GM20431 (cell line): ENCODE measurements around the gene RAB31.
"Not testable (repeated sequence)": the region's sequence is repeated elsewhere in the genome, so short reads cannot be mapped to it uniquely, and the experiment has no call there.

Experiments
- in situ Hi-C: fragments of 300-500 bp; cut with MseI, MboI; formaldehyde crosslinking; loops from one replicate; pipeline ENCODE4 v1.15.0; 2020; ENCODE audit warnings: low sequenced_read_pairs; ENCODE audit not compliant: unreplicated experiment

The RAB31 gene

DNA sequence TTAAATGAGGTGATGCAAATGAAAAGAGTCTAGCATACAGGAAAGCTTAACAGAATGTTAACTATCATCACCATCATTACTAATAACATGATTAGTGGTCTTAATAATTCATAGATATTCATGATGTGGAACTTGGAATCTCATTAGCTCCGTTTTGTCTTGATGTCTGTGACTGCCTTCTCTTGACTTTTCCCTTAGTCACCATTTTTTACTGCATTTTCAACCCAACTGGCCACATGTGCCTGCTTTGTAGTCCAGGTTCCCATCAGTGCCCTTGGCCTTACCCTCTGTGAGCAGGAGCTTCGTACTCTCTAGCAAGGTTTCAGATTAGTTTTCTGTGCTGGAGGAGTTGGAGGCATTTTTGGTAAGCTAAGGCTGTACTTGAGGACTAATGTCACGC lies 47.0 kb downstream of the RAB31 start:
- in situ Hi-C loops: no loop called here

DNA sequence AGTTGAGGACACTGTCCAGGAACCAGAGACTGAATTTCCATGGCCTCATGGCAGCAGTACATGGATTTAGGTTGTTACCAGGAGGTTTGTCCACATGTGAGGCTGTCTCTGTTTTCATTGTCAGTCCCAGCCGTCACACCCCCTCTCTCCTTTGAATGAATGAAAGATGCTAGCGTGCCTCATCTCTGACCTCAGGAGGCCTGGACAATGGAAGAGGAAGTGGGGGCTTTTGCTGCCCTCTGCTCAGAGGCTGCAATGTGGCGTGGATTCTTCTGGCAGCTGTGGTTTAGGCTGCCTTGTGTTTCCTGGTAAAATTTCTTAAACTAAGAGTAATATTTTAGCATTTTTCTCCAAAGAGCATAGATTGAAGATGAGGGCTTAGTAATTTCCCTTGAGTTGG lies 47.5 kb downstream of the RAB31 start:
- in situ Hi-C loops: no loop called here

DNA sequence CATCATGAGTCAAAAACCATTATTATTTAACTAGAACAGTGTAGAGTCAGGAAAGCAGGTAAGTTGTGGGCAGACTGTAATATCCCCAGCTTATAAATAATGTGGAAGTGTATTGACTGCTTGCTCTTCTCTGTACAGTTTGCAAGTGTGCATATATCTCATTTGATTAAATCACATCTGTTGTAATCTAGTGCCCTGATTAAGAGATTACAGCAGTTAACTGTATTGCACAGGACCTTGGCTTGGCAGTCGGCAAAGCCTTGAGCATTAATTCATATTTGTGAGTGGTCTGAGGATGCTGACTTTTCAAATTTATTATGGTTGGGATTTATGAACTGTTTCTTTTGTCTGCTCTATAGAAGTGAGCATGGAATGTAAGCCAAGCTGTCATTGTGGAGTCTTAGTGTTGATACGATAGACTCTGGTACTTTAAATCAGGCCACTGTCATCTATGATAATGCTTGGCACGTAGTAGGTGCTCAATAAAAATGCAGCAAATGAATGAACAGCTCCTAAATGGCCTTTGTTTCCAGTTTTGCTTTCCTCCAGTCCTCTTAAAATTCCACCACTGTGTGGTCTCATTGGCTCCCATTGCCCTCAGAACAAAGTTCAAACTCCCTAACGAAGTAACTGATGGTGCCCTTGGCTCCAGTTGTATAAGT lies 48.3 kb downstream of the RAB31 start:
- in situ Hi-C loops: no loop called here

DNA sequence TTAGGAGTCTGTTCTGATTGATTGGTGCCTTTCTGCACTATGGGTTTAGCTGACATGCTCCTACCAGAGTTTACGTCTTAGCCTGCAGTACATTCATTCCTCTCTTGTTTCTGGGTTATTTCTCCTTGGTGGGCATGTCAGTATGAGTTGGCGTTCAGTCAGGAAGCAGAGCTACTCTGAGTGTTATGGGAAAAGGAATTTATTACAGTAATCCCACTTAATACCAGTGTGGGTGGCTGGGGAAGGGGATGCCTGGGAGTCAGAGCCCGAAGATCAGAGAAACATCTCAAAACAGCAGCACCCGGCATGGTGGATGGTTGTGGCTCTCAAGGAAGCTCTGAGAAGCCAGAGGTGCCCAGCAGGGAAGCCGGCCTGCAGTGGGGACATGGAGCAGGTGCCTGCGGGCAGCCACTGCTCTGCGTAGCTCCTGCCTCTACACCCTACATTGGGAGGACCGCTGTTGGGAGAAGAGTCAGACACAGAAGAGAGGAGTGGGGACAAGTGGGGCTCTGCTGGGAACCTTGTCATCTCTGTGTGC lies 48.9 kb downstream of the RAB31 start:
- in situ Hi-C loops: no loop called here

DNA sequence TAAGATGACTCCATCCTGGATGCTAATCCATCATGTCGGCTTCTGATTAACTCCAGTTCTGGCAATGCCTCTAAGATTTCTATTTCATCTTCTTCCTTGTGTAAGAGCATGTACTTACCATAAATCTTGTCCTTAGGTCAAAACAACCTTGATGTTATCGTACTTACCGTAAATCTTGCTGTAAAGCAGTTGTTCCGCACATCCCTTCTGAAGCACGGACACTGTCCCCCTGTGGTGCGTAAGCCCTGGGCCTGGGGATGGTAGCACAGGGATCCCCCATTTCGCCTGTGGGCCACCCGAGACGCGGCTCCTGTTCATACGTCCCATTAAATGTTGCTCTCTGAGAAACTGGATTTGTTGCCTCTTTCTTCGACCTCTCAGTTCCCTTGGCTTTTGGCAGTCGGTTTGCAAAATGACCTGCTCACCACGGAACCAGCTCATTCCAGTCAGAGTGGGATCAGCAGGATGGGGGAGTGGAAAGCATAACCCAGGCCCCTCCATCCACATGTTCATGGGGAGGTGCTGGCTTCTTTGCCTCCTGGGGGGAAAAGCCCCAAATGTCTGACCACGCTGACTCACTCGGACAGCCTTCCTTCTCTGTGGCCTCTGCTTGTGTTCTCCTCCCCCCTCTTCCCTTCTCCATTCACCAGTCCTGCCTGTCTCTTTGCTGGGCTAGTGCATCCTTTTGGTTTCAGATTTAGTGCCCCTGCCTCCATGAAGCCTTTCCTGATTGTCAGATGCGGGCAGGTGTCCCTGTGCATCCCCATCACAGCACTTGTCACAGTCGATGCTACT lies 49.9 kb downstream of the RAB31 start:
- in situ Hi-C loops: no loop called here

DNA sequence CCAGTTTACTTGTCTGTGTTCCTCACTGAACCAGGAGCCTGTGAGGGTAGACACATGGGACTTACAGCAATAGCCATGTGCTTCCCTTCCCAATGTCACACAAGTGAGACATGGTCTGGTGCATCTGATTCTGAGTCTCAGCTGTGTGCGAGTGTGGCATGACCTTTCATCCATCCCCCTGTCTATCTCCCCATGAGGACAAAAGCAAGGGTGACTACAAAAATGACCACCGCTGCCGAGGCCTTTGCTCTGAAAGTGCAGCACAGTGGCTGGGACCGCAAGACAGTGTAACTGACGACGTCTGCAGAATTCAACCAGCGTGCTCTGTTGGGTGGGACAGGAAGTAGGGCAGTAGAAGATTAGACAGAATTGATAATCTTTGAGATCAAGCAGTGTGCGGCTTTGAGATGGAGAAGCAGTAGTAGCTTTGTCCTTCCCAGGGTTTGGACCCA lies 50.5 kb downstream of the RAB31 start:
- in situ Hi-C loops: no loop called here

DNA sequence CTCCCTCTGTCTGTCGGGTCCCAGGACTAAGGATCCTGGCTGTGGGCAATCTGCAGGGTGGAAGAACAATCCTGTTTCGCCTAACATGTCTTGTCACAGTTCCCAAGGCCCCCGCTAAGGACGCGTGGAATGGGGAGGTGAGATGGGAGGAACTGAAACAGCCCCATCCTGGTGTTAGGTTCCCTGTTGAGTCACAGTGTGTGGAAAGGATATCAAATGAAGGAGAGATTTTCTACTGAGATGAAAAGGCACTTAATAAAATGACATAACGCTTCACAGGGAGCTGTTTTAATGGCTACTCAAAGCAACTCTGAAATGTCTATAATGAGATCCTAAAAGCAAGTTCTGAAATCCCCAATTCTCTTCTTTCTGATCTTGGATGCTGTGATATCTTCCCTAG lies 52.5 kb downstream of the RAB31 start:
- in situ Hi-C loops: no loop called here

DNA sequence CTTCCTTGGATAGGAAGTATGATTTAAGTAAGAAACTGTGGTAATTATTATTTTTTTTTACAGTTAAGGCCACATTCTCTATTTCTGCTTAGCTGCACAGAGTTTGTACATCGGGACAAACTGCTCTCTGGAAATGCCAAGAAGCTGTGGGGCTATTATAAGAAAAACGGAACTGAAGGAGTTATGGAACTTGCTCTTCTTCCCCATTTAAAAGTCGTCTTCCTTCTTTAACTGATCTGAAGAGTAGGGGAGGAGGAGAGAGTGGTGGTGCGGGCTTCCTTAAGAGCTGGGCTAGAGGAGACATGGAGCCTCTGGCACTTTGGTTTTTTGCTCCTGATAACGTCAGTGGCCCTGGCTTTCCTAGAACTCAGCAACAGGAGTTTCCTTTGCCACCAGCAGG lies 54.4 kb downstream of the RAB31 start:
- in situ Hi-C loops: no loop called here

DNA sequence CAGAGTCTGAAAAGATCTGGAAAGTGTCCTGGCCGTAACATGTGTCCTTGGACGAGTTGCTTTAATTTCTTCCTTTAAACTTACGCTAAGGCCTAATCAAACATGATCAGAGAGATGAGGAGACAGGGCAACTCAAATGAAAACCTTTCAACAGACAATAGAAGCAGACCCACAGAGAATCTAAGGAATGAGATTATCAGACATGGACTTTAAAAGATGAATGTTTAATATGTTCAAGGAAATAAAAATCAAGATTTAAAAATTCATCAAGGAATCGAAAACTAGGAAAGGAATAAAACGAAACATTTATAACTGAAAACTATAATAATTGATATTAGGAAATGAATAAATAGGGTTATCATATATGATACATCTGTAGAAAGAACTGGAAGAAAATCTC lies 55.1 kb downstream of the RAB31 start:
- in situ Hi-C loops: no loop called here

DNA sequence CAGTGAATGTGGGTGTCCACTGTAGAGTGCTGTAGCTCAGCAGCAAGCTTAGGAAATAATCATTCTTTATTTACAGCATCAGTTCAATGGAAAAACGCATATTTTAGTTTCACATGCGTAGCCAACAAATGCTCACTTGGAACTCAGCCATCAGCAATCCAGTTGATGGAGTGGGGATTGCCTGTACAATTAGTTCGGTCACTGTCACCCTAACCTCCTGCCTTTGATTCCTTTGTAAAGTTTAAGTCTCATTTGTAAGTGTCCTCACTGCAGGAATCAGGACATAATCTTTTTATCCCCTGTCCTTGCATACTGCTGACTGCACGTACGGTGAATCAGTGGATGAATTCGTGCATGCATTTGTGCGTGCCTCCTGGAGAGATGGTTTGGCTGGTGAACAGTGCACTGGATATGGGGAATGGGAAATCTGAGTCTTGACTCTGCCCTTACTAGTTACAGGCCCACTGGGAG lies 55.9 kb downstream of the RAB31 start:
- in situ Hi-C loops: no loop called here

DNA sequence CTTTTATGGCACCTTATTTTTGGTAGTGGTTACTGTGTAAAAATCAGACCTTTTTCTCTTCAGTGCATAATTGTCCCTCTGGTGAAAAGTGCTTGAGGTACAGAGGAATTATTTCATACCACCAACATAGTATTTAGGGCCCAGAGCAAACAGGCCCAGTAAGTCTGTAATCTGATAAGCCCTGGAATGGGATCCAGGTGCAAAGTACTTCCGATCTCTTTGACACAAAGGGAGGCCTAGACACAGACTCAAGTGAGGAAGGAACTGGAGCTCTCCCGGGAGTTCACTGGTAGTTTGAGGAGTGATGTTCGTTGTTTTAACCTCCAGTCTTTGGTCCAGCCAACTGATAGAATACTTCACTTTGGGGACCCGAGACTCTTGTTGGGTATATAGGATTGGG lies 57.4 kb downstream of the RAB31 start:
- in situ Hi-C loops: no loop called here

DNA sequence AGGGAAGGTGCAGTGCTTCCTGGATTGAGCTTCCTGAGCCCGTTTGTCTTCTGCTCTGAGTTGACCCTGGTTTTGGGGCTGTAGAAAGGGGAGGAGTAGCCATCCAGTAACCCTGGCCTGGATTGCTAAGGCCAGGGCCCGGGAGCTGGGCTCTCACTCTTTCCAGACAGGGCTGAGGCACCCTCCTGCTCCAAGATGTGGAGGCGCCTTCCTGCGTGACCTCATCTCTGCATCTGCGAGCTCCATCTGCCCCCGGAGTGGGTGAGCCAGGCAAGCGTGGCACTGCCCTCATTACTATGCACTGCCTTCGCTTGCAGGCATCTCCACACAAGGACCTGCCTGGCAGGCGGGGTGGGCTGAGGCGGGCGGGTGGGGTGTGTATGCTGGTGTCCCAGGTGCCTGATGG lies 58.0 kb downstream of the RAB31 start:
- in situ Hi-C loops: no loop called here

DNA sequence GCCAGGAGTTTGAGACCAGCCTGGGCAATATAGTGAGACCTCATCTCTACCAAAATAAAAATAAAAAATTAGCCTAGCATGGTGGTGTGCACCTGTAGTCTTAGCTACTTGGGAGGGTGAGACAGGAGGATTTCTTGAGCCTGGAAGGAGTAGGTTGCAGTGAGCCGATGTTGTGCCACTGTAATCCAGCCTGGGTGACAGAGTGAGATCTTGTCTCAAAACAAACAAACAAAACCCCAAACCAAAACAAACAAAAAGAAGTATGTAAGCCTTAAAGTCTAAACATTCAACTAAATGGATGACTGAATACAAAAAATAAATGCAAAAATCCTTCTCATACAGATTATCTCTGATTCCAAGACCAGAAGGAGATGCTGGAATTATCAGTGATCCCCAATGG lies 58.6 kb downstream of the RAB31 start:
- in situ Hi-C loops: no loop called here

DNA sequence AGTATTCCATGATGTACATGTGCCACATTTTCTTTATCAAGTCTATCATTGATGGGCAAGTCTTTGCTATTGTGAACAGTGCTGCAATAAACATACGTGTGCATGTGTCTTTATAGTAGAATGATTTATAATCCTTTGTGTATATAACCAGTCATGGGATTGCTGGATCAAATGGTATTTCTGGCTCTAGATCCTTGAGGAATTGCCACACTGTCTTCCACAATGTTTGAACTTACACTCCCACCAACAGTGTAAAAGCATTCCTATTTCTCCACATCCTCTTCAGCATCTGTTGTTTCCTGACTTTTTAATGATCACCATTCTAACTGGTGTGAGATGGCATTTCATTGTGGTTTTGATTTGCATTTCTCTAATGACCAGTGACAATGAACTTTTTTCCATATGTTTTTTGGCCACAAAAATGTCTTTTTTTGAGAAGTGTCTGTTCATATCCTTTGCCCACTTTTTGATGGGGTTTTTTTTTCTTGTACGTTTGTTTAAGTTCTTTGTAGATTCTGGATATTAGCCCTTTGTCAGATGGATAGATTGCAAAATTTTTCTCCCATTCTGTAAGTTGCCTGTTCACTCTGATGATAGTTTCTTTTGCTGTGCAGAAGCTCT lies 60.1 kb downstream of the RAB31 start:
- in situ Hi-C loops: not testable (repeated sequence)

DNA sequence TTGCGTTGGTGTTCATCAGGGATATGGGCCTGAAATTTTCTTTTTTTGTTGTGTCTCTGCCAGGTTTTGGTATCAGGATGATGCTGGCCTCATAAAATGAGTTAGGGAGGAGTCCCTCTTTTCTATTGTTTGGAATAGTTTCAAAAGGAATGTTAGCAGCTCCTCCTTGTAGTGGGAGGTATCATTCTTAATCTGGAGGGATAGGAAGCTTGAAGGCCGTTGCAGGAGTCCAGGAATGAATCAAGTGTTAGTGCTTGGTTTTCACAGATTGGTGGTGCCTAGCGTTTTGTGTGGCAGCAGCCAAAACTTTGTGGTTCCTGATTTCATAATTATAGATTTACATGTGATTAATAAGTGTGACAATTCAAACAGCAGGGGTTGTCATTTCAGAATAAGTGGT lies 62.0 kb downstream of the RAB31 start:
- in situ Hi-C loops: not testable (repeated sequence)

DNA sequence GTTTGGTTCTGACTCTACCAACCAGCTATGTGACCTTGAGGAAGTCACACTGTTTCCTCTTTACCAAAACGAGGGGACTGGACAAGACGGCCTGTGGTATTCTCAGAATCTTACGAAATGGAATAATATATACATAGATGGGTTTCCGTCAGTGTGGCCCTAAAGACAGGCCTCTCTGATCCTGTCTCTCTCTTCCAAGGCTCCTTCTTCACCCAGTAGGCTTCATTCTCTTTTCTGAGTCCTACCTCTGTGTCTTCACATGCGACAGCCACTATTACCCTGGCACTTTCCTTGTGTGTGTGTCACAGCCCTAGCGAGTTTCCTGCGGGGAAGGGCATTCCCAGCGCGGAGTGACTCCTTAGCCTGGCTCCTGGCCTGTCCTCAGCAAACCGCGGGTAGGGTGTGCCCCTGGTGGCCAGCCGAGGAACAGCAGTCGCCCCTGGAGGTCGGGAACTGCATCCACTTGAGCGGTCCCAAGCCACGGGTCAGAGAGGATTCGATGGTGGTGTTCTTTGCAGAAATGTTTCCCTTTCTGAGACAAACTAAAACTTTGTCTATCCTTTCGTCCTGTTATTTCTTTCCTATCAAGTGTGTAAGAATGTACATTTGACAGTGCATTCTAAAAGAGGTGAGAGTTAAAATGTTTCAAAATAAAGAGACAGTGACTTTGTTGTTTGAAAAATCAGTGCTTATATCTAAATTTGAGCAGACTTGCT lies 63.3 kb downstream of the RAB31 start:
- in situ Hi-C loops: no loop called here

DNA sequence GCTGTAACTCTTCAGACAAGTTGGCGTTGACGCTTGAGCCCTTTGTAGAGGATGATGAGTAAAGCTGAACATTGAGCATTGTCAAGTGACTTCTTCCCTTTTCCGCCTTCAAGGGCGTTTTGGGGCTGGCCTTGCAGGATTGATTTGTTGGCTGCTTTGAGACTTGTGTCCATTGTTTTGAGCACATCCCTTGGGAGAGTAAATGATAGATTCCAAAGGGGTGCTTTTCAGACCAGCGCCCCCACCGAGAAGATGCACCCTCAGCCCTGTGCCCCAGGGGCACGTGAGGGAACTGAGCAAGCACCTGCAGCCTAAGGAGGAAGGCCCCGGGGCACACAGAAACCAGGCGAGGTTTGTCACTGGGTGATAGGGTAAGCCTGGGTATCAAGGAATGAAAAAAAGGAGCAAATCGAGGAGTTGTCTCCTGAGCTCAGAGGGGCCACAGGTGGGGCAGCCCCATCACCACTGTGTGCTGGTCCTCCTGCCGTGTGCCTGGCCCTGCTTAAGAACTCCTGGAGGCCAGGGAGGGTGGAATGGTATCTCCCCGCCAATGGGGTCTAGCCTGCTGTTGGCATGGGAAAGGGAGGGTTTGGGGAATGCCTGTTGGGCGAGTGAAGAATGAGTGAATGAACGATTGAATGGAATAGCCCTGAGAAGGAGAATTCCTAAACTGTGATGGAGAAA lies 64.0 kb downstream of the RAB31 start:
- in situ Hi-C loops: no loop called here

DNA sequence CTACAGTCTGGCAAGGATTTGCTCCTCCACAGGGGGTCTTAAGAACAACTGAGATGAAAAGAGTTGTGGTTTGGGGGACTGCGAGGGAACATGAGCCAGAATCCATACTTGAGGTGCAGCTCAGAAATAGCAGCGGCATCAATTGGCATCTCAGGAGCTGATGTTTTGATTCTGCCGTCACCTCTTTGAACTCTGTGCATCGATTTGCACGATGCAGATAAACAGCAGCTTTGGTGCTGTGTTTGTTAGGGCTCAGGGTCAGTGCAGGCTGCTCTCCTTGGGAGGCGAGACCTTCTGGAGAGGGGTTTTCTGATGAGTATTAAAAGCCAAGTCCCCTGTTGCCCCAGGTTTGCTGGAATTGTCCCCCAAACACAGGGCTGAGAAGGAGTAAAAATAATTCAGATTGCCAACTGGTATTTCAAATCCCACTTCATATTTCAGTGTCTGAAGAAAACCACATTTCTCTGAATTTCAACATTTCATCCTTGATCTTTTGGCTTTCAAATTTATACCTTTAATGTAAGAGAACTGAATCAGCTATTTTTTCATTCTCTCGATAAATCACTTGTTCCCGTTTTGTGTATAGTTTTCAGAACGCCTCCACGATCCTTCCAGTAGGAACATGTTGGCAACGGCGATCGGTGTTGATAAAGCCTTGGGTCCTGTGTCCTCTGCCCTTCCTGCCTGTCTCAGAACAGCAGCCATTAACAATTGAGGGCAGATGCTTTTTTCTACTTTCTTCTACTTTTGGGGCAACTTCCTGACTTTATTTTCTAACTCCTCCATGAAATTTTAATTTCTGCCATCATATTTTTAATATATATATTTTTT lies 65.0 kb downstream of the RAB31 start:
- in situ Hi-C loops: no loop called here

DNA sequence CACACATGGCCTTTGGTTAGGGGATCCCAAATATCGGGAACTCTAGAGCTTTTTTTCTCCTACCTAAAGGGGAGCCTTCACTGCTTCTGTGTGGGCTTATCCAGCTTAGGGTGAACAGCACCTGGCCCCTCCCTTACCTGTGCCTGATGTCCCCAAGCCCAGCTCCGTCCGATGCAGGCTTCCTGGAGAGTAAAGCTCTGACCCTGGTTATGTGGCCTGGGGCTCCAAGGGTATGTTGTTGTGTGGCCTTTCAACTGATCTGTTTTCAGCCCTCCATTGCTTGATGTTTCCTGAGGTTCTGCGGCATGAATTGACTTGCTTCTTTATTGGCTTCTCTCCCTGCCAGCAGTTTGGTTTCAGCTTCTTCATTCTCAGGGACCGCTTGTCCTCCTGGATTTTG lies 66.0 kb downstream of the RAB31 start:
- in situ Hi-C loops: no loop called here
